Astrocyte of the cerebellum (primary cell): ENCODE results near the gene NHERF1.

Source experiments
- DNase-seq: peaks from one replicate; pipeline ENCODE4 v3.0.0-alpha.2; 2011; ENCODE audit warnings: low read depth
- H3K4me3 ChIP-seq: 2 replicates; pipeline ENCODE4 v1.5.1; 2011; ENCODE audit warnings: mild to moderate bottlenecking, low read depth, low read length, moderate library complexity
- CTCF ChIP-seq: IDR thresholded peaks from 2 replicates; pipeline ENCODE4 v1.5.1; 2012; ENCODE audit warnings: low read length, low read depth, moderate library complexity, mild to moderate bottlenecking; ENCODE audit errors: missing control alignments
- in situ Hi-C: cut with HindIII; loops from 2 replicates; pipeline ENCODE4 v1.10.0; 2017; ENCODE audit warnings: low sequenced_read_pairs

NHERF1 gene

GRCh38 chr17:74800531-74800930, 52.1 kb downstream of the NHERF1 start:
- H3K4me3 ChIP-seq = no peak overlapping the region
- no peak for DNase-seq
- TF ChIP-seq CTCF = no peak
- in situ Hi-C loops = no loop called here

GRCh38 chr17:74801896-74802295, 53.5 kb downstream of the NHERF1 start:
- in situ Hi-C loops = no loop called here
- no peak for DNase-seq
- H3K4me3 ChIP-seq = no peak overlapping the region
- TF ChIP-seq CTCF = no peak

- H3K4me3 ChIP-seq = no peak overlapping the region
- in situ Hi-C loops = no loop called here
- no peak for DNase-seq
- no peak for TF ChIP-seq CTCF
Observed at GRCh38 chr17:74803388-74803930, 55.0 kb downstream of the NHERF1 start.

GRCh38 chr17:74803971-74804370, 55.5 kb downstream of the NHERF1 start:
- in situ Hi-C loops = no loop called here
- no peak for TF ChIP-seq CTCF
- no peak for DNase-seq
- no peak overlapping the region for H3K4me3 ChIP-seq

- in situ Hi-C loops = no loop called here
- TF ChIP-seq CTCF = no peak
- no peak for DNase-seq
- no peak overlapping the region for H3K4me3 ChIP-seq
Observed at GRCh38 chr17:74804683-74805082, 56.3 kb downstream of the NHERF1 start.

GRCh38 chr17:74805591-74805991, 57.2 kb downstream of the NHERF1 start:
- in situ Hi-C loops = no loop called here
- H3K4me3 ChIP-seq = no peak overlapping the region
- TF ChIP-seq CTCF = no peak
- no peak for DNase-seq

- no peak for DNase-seq
- no peak overlapping the region for H3K4me3 ChIP-seq
- in situ Hi-C loops = no loop called here
- no peak for TF ChIP-seq CTCF
Observed at GRCh38 chr17:74806334-74806733, 57.9 kb downstream of the NHERF1 start.
